HAP-1 (cell line): ENCODE measurements around the gene ARPC2.
"Not testable (repeated sequence)": the region's sequence is repeated elsewhere in the genome, so short reads cannot be mapped to it uniquely, and the experiment has no call there.

Source experiments
- DNase-seq, 2 experiments: peaks; one replicate each; pipeline ENCODE4 v3.0.0-alpha.2; 2016 to 2020; ENCODE audit warnings: low spot score in 2 of 2
- H3K27me3 ChIP-seq: fragments of 250-450 bp; sonication (Bioruptor Pico); 2 replicates; pipeline ENCODE4 v1.5.1; 2020; ENCODE audit warnings: low read depth, mild to moderate bottlenecking, moderate library complexity
- H3K36me3 ChIP-seq: fragments of 250-450 bp; sonication (Bioruptor Pico); replicated peaks from 2 replicates; pipeline ENCODE4 v1.5.1; 2020; ENCODE audit warnings: mild to moderate bottlenecking
- H3K4me1 ChIP-seq: fragments of 250-450 bp; sonication (Bioruptor Pico); 2 replicates; pipeline ENCODE4 v1.5.1; 2020; ENCODE audit warnings: mild to moderate bottlenecking
- H3K4me3 ChIP-seq: fragments of 250-450 bp; sonication (Bioruptor Pico); 2 replicates; pipeline ENCODE4 v1.5.1; 2020; ENCODE audit warnings: mild to moderate bottlenecking, moderate library complexity
- H3K9me3 ChIP-seq: fragments of 250-450 bp; sonication (Bioruptor Pico); 2 replicates; pipeline ENCODE4 v1.5.1; 2020; ENCODE audit warnings: mild to moderate bottlenecking, moderate library complexity
- in situ Hi-C: fragments of 300-500 bp; cut with MboI; formaldehyde crosslinking; loops from 3 replicates; pipeline ENCODE4 v1.14.3; 2020; ENCODE audit warnings: low sequenced_read_pairs, inconsistent platforms, mixed read lengths

Gene ARPC2

GRCh38 chr2:218216674-218217359 is at the start of gene ARPC2:
Gene ARPC2 (plus strand): TSS chr2:218217189. CDS start chr2:218217471, 282 bp downstream.
- in situ Hi-C loops = no loop called here
- H3K4me1 ChIP-seq = peaks cover 26% of the 10 kb centered on the region
- peak; percentile 85 to 93 for DNase-seq
- H3K4me3 ChIP-seq = peak within 1 kb of the TSS; percentile 89
- H3K9me3 ChIP-seq = no peaks in the 10 kb centered on the region
- no peaks in the 10 kb centered on the region for H3K27me3 ChIP-seq
- peaks cover 10% of the 10 kb centered on the region; the same call in 1 of the 2 replicates for H3K36me3 ChIP-seq

- in situ Hi-C loops = no loop called here
- H3K9me3 ChIP-seq = no peaks in the 10 kb centered on the region; the same call in 1 of the 2 replicates
- H3K36me3 ChIP-seq = no peaks in the 10 kb centered on the region
- H3K4me3 ChIP-seq = no peak overlapping the region
- H3K27me3 ChIP-seq = peaks cover 28% of the 10 kb centered on the region
- DNase-seq = no peak
- H3K4me1 ChIP-seq = no peaks in the 10 kb centered on the region
Observed at GRCh38 chr2:218168016-218168415, 49.0 kb upstream of the ARPC2 start.

DNA sequence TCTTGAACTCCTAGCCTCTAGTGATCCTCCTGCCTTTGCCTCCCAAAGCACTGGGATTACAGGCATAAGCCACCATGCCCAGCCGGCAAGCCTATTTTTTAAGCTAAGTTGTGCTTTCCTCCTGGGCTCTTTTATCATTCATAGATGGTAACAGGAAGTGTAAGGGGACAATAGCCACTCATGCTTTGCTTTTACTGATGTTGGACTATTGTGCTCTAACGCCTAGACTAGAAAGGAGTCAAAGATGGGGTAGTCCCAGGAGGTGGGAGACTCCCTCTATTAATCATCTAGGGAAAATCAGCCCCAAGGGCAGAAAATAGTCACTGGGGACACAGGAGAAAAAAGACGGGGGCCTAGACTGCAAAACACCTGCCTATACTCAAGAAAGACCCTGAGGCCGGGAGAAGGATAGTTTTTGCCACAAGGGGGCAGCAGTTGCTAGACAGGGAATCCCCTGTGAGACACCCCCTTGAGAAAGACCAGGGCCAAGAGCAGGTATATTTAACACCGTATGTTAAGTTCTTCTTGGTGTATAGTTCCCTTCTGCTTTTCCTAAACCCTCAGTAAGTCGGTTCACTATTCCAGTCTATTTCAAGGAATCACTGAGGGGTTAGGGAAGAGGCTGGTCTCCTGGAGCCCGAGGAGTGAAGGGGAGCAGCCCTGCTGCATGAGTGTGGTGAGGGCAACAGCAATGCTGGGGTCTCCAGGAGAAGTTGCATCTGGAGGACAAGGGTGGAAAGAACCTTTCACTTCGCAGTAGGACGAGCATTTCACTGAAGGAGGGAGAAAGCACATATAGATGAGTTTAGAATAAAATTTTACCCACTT is 48.1 kb upstream of the ARPC2 start:
- no peak overlapping the region for H3K4me3 ChIP-seq
- in situ Hi-C loops = no loop called here
- H3K4me1 ChIP-seq = no peaks in the 10 kb centered on the region
- peak; percentile 40 to 85 for DNase-seq
- peaks cover 28% of the 10 kb centered on the region for H3K27me3 ChIP-seq
- H3K9me3 ChIP-seq = no peaks in the 10 kb centered on the region; the same call in 1 of the 2 replicates
- H3K36me3 ChIP-seq = no peaks in the 10 kb centered on the region

- in situ Hi-C loops = no loop called here
- Histone ChIP-seq H3K27me3 (peaks cover 24% of the 10 kb centered on the region), H3K4me1 (no peaks in the 10 kb centered on the region), H3K4me3 (no peak overlapping the region), H3K9me3 (no peaks in the 10 kb centered on the region; the same call in 1 of the 2 replicates), H3K36me3 (no peaks in the 10 kb centered on the region)
- no peak for DNase-seq
Observed at GRCh38 chr2:218169757-218170546, 47.0 kb upstream of the ARPC2 start.

- in situ Hi-C loops, H3K36me3 ChIP-seq, H3K4me3 ChIP-seq, DNase-seq, H3K9me3 ChIP-seq, H3K4me1 ChIP-seq: not testable (repeated sequence)
- H3K27me3 ChIP-seq = peaks cover 13% of the 10 kb centered on the region
Observed at GRCh38 chr2:218171744-218172143, 45.2 kb upstream of the ARPC2 start.

DNA sequence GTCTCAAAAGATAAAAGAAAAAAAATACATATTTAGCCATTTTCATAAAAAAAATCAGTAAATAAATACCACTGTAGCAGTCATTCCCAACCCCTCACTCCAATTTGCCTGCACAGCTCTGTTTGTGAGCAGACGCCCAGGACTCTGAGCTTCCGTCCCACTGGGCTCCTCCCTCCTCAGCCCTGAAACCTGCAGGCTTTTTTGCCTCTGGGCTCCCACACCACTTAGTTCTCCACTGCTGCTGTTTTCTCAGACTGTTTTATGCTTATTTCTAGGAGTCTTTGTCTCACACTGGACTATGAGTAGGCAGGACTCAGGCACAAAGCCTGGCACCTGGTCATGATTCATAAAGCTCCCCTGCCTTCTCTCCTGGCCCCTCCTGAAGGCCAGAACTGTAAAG is 44.1 kb upstream of the ARPC2 start:
- DNase-seq = no peak
- Histone ChIP-seq H3K36me3 (no peaks in the 10 kb centered on the region), H3K4me1 (no peaks in the 10 kb centered on the region), H3K9me3 (no peaks in the 10 kb centered on the region), H3K4me3 (no peak overlapping the region), H3K27me3 (peaks cover 10% of the 10 kb centered on the region)
- in situ Hi-C loops = no loop called here

DNA sequence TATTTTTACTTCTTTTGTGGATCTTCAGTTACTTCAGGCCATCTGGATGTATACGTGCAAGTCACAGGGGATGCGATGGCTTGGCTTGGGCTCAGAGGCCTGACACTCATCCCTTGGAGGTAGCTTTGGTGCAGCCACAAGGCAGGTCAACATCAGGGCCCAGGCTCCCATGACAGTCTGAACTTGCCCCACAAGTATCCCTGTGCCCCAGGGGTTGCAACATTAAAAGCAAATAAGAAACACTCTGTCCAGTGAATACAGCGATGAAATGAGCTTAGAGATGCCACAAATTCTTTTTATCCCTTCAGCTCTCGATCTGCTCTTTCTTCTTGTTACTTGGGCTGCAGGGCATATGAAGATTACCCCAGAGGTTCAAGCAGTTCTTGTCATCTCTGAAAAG is 37.2 kb upstream of the ARPC2 start:
- Histone ChIP-seq H3K4me1 (no peaks in the 10 kb centered on the region), H3K36me3 (no peaks in the 10 kb centered on the region), H3K4me3 (no peak overlapping the region), H3K27me3 (peaks cover 2% of the 10 kb centered on the region; the same call in 1 of the 2 replicates), H3K9me3 (no peaks in the 10 kb centered on the region; the same call in 1 of the 2 replicates)
- no peak for DNase-seq
- in situ Hi-C loops = loop anchor here (5.0 kb wide), 1 partner anchor 78 kb away; no protein-coding TSS in a partner anchor

GRCh38 chr2:218180467-218181114 is 36.4 kb upstream of the ARPC2 start:
- H3K4me1 ChIP-seq = no peaks in the 10 kb centered on the region
- H3K4me3 ChIP-seq = no peak overlapping the region
- no peaks in the 10 kb centered on the region for H3K36me3 ChIP-seq
- peaks cover 2% of the 10 kb centered on the region; the same call in 1 of the 2 replicates for H3K27me3 ChIP-seq
- no peaks in the 10 kb centered on the region; the same call in 1 of the 2 replicates for H3K9me3 ChIP-seq
- in situ Hi-C loops = loop anchor here (5.0 kb wide), 1 partner anchor 77 kb away; no protein-coding TSS in a partner anchor
- DNase-seq = no peak

DNA sequence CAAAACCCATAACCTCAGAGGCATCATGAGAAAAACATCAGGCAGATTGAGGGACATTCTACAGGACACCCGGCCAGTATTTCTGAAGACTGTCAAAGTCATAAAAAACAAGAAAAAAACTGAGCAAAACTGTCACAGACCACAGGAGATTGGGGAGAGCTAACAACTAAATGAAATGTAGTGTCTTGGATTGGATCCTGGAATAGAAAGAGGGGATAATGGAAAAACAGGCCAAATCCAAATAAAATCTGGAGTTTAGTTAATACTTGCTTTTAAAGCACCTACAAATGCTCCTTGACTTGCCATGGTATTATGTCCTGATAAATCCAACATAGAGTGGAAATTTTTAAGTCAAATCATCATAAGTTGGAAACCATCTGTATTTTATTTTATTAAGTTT is 32.7 kb upstream of the ARPC2 start:
- no peaks in the 10 kb centered on the region; the same call in 1 of the 2 replicates for H3K9me3 ChIP-seq
- H3K36me3 ChIP-seq = no peaks in the 10 kb centered on the region
- H3K27me3 ChIP-seq = peaks cover 2% of the 10 kb centered on the region; the same call in 1 of the 2 replicates
- DNase-seq = no peak
- H3K4me1 ChIP-seq = peaks cover 4% of the 10 kb centered on the region
- no peak overlapping the region for H3K4me3 ChIP-seq
- in situ Hi-C loops = loop anchor here (5.0 kb wide), 1 partner anchor 73 kb away; no protein-coding TSS in a partner anchor

DNA sequence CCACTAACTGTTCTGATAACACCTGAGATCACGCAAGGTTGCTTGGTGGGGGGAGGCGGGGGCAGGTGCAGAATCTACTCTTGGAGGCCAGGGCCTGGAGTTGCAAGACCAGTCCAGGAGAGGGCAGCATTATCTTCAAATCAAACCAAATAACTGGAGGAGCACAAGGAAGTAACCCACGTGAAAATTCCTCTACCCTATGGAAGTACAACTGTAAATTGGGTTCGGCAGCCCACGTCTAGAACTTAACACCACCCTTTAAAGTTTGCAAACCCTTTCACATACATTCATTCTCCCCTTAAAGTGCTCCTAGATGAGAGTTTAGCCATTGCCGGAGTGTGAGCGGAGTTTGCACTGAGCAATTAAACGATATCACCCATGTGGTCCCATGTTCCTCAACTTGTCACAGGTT is 30.6 kb upstream of the ARPC2 start:
- DNase-seq = peak; percentile 79 to 81
- H3K9me3 ChIP-seq = no peaks in the 10 kb centered on the region; the same call in 1 of the 2 replicates
- no peaks in the 10 kb centered on the region for H3K36me3 ChIP-seq
- in situ Hi-C loops = no loop called here
- H3K4me3 ChIP-seq = no peak overlapping the region
- peaks cover 2% of the 10 kb centered on the region; the same call in 1 of the 2 replicates for H3K27me3 ChIP-seq
- H3K4me1 ChIP-seq = peaks cover 4% of the 10 kb centered on the region

GRCh38 chr2:218186876-218187275 is 30.1 kb upstream of the ARPC2 start:
- H3K4me3 ChIP-seq = no peak overlapping the region
- no peaks in the 10 kb centered on the region for H3K36me3 ChIP-seq
- H3K9me3 ChIP-seq = no peaks in the 10 kb centered on the region; the same call in 1 of the 2 replicates
- in situ Hi-C loops = no loop called here
- peaks cover 4% of the 10 kb centered on the region for H3K4me1 ChIP-seq
- peaks cover 2% of the 10 kb centered on the region; the same call in 1 of the 2 replicates for H3K27me3 ChIP-seq
- no peak for DNase-seq

DNA sequence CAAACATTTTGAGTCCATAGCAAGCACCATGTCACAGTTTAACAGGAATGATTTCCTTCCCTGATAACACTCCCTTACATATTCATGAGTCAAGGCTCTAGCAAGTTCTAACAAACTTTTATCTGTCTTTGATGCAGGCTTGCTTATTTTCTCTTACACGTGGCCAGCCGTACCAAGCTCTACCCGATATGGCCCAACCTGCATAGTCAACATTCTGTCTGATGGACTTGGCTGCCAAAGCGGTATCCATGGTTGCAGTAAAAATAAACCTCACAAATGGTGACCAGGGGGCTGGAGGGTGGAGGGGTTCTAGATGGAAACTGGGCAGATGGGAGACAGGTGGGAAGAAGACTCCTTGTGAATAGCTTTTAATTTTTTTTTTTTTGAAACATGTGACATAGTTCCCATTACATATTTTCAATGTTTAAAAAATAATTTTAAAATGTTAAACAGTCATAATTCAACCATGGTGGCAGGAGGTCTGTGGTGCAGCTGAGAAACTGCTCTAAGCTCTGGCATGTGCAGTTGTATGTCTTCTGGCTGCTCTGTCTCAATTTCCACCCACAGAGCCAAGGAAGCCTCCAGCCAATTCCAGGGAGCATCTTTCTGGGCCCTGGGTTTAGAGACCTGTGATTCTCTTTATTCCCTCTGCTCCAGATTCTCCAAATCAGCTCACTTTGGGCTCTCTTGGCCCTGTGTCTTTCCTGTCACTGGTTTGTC is 29.5 kb upstream of the ARPC2 start:
- Histone ChIP-seq H3K9me3 (no peaks in the 10 kb centered on the region; the same call in 1 of the 2 replicates), H3K27me3 (peaks cover 2% of the 10 kb centered on the region; the same call in 1 of the 2 replicates), H3K36me3 (no peaks in the 10 kb centered on the region), H3K4me3 (no peak overlapping the region), H3K4me1 (peaks cover 4% of the 10 kb centered on the region)
- in situ Hi-C loops = no loop called here
- no peak for DNase-seq
